Type B pancreatic cell (in vitro differentiated cells): ENCODE measurements around the gene TCF4. TPM values are rescaled to one million over a fixed set of nuclear protein-coding genes. Genes with fewer than 3 reads are reported as not detected.

Source experiments
- DNase-seq: peaks from one replicate; pipeline ENCODE4 v3.0.0; 2021; ENCODE audit warnings: mixed read lengths; ENCODE audit not compliant: unreplicated experiment; ENCODE audit errors: extremely low spot score
- H3K27ac Mint-ChIP-seq: 2 replicates; pipeline ENCODE4 v1.8.0; 2021; ENCODE audit warnings: mild to moderate bottlenecking, mixed read lengths
- H3K27me3 Mint-ChIP-seq: 2 replicates; pipeline ENCODE4 v1.8.0; 2021; ENCODE audit warnings: mixed read lengths
- H3K36me3 Mint-ChIP-seq: 2 replicates; pipeline ENCODE4 v1.8.0; 2021; ENCODE audit warnings: mixed read lengths
- H3K4me1 Mint-ChIP-seq: one replicate; pipeline ENCODE4 v1.8.0; 2021; ENCODE audit warnings: mixed read lengths; ENCODE audit not compliant: unreplicated experiment
- H3K4me3 Mint-ChIP-seq: 2 replicates; pipeline ENCODE4 v1.8.0; 2021; ENCODE audit warnings: mild to moderate bottlenecking, mixed read lengths
- H3K9me3 Mint-ChIP-seq: 2 replicates; pipeline ENCODE4 v1.8.0; 2021; ENCODE audit warnings: mixed read lengths
- CTCF ChIP-seq: fragments of 200-600 bp; sonication (generic); conservative IDR thresholded peaks from 2 replicates; pipeline ENCODE4 v1.5.0; 2021; ENCODE audit warnings: antibody characterized with exemption, mild to moderate bottlenecking
- total RNA-seq: library from RNA; stranded (reverse); gene quantifications from 2 replicates; pipeline ENCODE4 v1.2.1, GENCODE V29; 2021; ENCODE audit warnings: low replicate concordance

Gene TCF4
- total RNA-seq, 1 donor from 2014 or later, result 189 TPM

DNA sequence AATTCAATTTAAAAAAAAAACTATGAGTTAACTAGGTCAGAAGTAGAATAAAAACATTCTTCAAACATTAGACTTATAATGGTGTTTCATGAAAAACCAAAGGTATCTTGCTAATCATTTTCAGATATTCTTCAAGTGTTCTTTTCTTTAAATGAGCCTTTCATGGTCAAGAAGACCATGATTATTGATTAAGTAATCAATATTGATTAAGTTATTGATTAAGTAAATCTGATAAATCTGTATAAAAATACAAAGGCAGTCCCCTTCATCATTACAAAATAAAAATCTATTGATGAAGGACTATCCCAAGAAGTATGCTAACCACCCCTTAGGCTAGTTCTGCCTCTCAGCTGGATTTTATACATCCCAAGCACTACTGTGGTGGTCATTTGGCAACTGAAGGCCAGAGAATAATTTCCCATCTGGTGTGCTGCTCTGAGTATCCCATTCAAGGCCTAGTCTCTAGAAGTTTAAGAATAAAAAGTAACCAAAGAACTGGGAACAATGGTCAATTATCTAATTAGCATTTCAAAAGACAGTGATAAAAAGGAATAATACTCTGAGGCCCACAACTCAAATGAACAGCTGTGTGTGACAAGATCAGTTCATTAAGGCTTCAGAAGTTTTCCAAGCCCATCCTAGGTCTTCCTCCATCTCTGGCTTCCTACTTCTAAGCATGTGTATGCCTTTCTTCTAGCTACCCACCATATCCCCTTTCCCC, 63.5 kb downstream of the TCF4 start:
- H3K36me3 Mint-ChIP-seq, result peaks cover 3% of the 10 kb centered on the region

GRCh38 chr18:55523001-55523400, 65.0 kb downstream of the TCF4 start:
- Mint-ChIP-seq H3K36me3 (peaks cover 3% of the 10 kb centered on the region), H3K27me3 (no peaks in the 10 kb centered on the region), H3K27ac (no peak overlapping the region), H3K4me3 (no peak overlapping the region), H3K4me1 (peaks cover 5% of the 10 kb centered on the region), H3K9me3 (no peaks in the 10 kb centered on the region)
- no peak for TF ChIP-seq CTCF
- no peak for DNase-seq

More for the DNA sequence above, 63.5 kb downstream of the TCF4 start:
- Mint-ChIP-seq H3K9me3 (no peaks in the 10 kb centered on the region), H3K27ac (no peak overlapping the region), H3K4me3 (no peak overlapping the region), H3K27me3 (no peaks in the 10 kb centered on the region), H3K4me1 (peaks cover 8% of the 10 kb centered on the region)
- no peak for DNase-seq
- TF ChIP-seq CTCF, result no peak

DNA sequence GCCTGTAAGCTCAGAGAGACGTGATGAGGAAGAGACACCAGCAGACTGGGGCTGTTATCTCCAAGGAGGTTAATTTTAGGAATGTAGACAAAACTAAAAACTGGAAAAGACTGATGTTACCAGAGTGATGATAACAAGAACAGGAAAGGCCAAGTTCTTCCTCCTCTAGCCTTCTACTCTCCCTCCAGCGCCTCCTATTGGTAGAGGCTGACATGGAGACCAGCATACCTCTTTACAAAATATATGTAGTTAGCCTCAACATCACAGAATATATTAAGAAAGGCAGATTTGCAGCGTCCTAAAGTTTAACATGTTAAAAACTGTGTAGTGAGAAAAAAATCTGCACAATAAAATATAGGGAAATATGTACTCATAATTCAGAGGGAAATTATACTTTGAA, 66.0 kb downstream of the TCF4 start:
- Mint-ChIP-seq H3K27me3 (no peaks in the 10 kb centered on the region), H3K9me3 (no peaks in the 10 kb centered on the region), H3K36me3 (peaks cover 3% of the 10 kb centered on the region), H3K27ac (no peak overlapping the region), H3K4me1 (peaks cover 5% of the 10 kb centered on the region), H3K4me3 (no peak overlapping the region)
- no peak for DNase-seq
- peak; percentile 64 for TF ChIP-seq CTCF

DNA sequence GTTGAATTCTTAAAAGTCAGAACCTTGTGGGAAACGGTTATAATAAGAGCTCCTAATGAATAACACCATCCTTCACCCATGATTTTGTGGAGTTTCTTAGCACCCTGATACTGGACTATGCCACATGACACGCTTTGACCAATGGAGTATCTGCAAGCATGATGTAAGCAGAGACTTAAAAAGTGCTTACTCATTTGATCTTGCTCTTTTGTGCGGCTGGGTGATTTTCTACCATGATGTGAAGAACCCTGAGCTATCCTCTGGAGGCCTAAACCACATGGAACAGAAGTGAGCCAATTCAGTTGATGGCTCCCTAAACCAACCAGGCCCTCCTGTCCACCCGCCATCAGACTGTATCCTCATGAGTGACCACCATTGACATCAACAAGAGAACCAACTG, 70.9 kb downstream of the TCF4 start:
- no peak overlapping the region for H3K27ac Mint-ChIP-seq
- DNase-seq, result no peak
- no peaks in the 10 kb centered on the region for H3K27me3 Mint-ChIP-seq
- no peaks in the 10 kb centered on the region for H3K9me3 Mint-ChIP-seq
- no peaks in the 10 kb centered on the region for H3K36me3 Mint-ChIP-seq
- TF ChIP-seq CTCF, result no peak
- no peak overlapping the region for H3K4me3 Mint-ChIP-seq
- peaks cover 5% of the 10 kb centered on the region for H3K4me1 Mint-ChIP-seq

DNA sequence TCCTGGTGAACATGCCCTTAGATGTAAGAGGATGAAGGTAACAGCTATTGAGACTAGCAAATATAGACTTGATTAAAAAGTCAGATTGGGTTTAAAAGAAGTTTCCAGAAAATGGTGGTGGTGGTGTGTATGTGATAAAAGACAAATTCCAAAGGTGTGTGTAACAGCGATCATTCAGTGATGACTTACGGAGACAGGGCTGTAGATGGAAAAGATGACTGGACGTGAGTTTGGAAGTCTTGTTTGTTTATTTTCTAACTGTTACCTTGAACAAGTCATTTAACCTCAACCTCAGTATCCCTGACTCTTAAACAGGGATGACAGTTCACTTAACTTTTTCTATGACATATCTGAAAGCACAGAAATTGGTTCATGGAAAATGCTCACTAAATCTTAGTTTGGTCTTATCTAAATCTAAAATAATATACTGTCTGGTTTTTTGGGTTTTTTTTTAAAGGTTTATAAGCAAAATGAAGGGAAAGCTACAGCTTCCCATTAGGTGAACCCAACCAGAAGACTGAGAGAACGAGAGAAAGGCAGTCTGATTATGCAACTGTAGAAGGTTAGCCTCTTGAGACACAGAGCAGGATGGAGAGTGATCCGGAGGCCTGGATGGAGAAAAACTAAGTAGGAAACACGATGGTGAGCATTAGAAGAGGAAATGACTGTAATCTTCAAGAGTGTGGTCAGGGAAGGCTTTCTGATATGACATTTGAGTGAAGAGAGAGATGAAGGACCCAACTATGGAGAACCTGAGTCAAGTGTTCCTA, 71.9 kb downstream of the TCF4 start:
- H3K4me3 Mint-ChIP-seq, result no peak overlapping the region
- H3K36me3 Mint-ChIP-seq, result no peaks in the 10 kb centered on the region
- H3K27me3 Mint-ChIP-seq, result no peaks in the 10 kb centered on the region
- H3K27ac Mint-ChIP-seq, result no peak overlapping the region
- no peaks in the 10 kb centered on the region for H3K9me3 Mint-ChIP-seq
- peaks cover under 1% of the 10 kb centered on the region for H3K4me1 Mint-ChIP-seq
- no peak for TF ChIP-seq CTCF
- DNase-seq, result no peak
